Loucy (cell line): ENCODE data around the gene PCDHGA9.

Source experiments
- H2AFZ ChIP-seq: fragments of 200-600 bp; sonication (generic); 2 replicates; pipeline ENCODE4 v1.6.0; 2016; ENCODE audit warnings: antibody characterized with exemption, mild to moderate bottlenecking, low read length, moderate library complexity
- H3F3A ChIP-seq: fragments of 200-600 bp; 2 replicates; pipeline ENCODE4 v1.6.0; 2016; ENCODE audit warnings: antibody characterized with exemption, low read depth, mild to moderate bottlenecking
- H3K27me3 ChIP-seq: fragments of 200-600 bp; sonication (generic); 2 replicates; pipeline ENCODE4 v1.6.1; 2014; ENCODE audit warnings: low read length, mild to moderate bottlenecking; ENCODE audit not compliant: insufficient read depth, poor library complexity, severe bottlenecking
- H3K36me3 ChIP-seq: fragments of 200-600 bp; sonication (generic); 2 replicates; pipeline ENCODE4 v1.6.1; 2016; ENCODE audit warnings: low read length; ENCODE audit not compliant: insufficient read depth
- H3K4me1 ChIP-seq: fragments of 200-600 bp; sonication (generic); 2 replicates; pipeline ENCODE4 v1.5.1; 2014; ENCODE audit warnings: low read length, mild to moderate bottlenecking; ENCODE audit not compliant: insufficient read depth, poor library complexity, severe bottlenecking
- H3K4me2 ChIP-seq: fragments of 200-600 bp; sonication (generic); 2 replicates; pipeline ENCODE4 v1.6.0; 2014; ENCODE audit warnings: antibody characterized with exemption, low read length, low read depth, mild to moderate bottlenecking; ENCODE audit not compliant: poor library complexity, severe bottlenecking
- H3K4me3 ChIP-seq: fragments of 200-600 bp; sonication (generic); 2 replicates; pipeline ENCODE4 v1.5.1; 2014; ENCODE audit warnings: low read length, mild to moderate bottlenecking, mixed read lengths; ENCODE audit not compliant: poor library complexity, severe bottlenecking
- H3K79me2 ChIP-seq: fragments of 200-600 bp; sonication (generic); 2 replicates; pipeline ENCODE4 v1.6.1; 2014; ENCODE audit warnings: low read length; ENCODE audit not compliant: insufficient read depth
- H3K9ac ChIP-seq: fragments of 200-600 bp; sonication (generic); 2 replicates; pipeline ENCODE4 v1.6.0; 2014; ENCODE audit warnings: mild to moderate bottlenecking, low read depth, low read length, moderate library complexity; ENCODE audit not compliant: poor library complexity, severe bottlenecking
- H3K9me2 ChIP-seq: fragments of 200-600 bp; sonication (generic); replicated peaks from 2 replicates; pipeline ENCODE4 v1.6.1; 2016; ENCODE audit warnings: low read depth, low read length, mixed read lengths
- H3K9me3 ChIP-seq: fragments of 200-600 bp; sonication (generic); 2 replicates; pipeline ENCODE4 v1.6.1; 2014; ENCODE audit warnings: mild to moderate bottlenecking, antibody characterized with exemption, low read length, low read depth; ENCODE audit not compliant: insufficient read depth
- H4K20me1 ChIP-seq: fragments of 200-600 bp; sonication (generic); 2 replicates; pipeline ENCODE4 v1.6.0; 2014; ENCODE audit warnings: antibody characterized with exemption, low read length, mild to moderate bottlenecking; ENCODE audit not compliant: insufficient read depth, poor library complexity, severe bottlenecking
- EZH2phosphoT487 ChIP-seq: fragments of 200-600 bp; IDR thresholded peaks from 2 replicates; pipeline ENCODE4 v1.6.1; 2018; ENCODE audit warnings: antibody characterized with exemption, mild to moderate bottlenecking, moderate library complexity, borderline replicate concordance
- TF ChIP-seq, protein P1 (sequence below): fragments of 200-600 bp; sonication (generic); conservative IDR thresholded peaks from 2 replicates; pipeline ENCODE4 v1.5.1; 2014; ENCODE audit warnings: mild to moderate bottlenecking, antibody characterized with exemption, low read length

The PCDHGA9 gene

DNA sequence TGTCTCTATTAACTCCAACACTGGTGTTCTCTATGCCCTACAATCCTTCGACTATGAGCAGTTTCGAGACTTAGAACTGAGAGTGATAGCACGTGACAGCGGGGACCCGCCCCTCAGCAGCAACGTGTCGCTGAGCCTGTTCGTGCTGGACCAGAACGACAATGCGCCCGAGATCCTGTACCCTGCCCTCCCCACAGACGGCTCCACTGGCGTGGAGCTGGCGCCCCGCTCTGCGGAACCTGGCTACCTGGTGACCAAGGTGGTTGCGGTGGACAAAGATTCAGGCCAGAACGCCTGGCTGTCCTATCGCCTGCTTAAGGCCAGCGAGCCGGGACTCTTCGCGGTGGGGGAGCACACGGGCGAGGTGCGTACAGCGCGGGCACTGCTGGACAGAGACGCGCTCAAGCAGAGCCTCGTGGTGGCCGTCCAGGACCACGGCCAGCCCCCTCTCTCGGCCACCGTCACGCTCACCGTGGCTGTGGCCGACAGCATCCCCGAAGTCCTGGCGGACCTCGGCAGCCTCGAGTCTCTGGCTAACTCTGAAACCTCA, 20.2 kb downstream of the PCDHGA9 start:
- no peaks in the 10 kb centered on the region for H3K36me3 ChIP-seq
- TF ChIP-seq EZH2phosphoT487 = no peak
- TF ChIP-seq, protein P1, sequence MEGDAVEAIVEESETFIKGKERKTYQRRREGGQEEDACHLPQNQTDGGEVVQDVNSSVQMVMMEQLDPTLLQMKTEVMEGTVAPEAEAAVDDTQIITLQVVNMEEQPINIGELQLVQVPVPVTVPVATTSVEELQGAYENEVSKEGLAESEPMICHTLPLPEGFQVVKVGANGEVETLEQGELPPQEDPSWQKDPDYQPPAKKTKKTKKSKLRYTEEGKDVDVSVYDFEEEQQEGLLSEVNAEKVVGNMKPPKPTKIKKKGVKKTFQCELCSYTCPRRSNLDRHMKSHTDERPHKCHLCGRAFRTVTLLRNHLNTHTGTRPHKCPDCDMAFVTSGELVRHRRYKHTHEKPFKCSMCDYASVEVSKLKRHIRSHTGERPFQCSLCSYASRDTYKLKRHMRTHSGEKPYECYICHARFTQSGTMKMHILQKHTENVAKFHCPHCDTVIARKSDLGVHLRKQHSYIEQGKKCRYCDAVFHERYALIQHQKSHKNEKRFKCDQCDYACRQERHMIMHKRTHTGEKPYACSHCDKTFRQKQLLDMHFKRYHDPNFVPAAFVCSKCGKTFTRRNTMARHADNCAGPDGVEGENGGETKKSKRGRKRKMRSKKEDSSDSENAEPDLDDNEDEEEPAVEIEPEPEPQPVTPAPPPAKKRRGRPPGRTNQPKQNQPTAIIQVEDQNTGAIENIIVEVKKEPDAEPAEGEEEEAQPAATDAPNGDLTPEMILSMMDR = no peak
- H3K27me3 ChIP-seq = no peaks in the 10 kb centered on the region
- no peaks in the 10 kb centered on the region for H3K79me2 ChIP-seq
- no peak overlapping the region for H3K9ac ChIP-seq
- H3K4me2 ChIP-seq = no peak overlapping the region
- H4K20me1 ChIP-seq = no peaks in the 10 kb centered on the region
- H3F3A ChIP-seq = no peaks in the 10 kb centered on the region
- no peak overlapping the region for H2AFZ ChIP-seq
- H3K9me3 ChIP-seq = no peaks in the 10 kb centered on the region
- no peaks in the 10 kb centered on the region for H3K4me1 ChIP-seq
- no peaks in the 10 kb centered on the region for H3K9me2 ChIP-seq
- no peak overlapping the region for H3K4me3 ChIP-seq

DNA sequence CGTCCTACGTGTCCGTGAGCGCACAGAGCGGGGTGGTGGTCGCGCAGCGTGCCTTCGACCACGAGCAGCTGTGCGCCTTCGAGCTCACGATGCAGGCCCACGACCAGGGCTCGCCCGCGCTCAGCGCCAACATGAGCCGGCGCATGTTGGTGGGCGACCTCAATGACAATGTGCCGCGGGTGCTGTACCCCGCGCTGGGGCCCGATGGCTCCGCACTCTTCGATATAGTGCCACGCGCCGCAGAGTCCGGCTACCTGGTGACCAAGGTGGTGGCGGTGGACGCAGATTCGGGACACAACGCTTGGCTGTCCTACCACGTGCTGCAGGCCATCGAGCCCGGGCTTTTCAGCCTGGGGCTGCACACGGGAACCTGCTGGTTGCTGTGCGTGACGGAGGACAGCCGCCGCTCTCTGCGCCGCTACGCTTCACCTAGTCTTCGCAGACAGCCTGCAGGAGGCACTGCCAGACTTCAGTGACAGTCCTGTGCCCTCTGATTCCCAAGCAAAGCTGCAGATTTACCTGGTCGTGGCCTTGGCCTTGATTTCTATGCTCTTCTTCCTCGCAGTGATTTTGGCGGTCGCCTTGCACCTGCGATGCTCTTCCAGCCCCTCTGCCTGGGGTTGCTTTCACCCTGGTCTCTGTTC, 25.3 kb downstream of the PCDHGA9 start:
- H3K27me3 ChIP-seq = no peaks in the 10 kb centered on the region
- H3K9me2 ChIP-seq = no peaks in the 10 kb centered on the region
- no peak overlapping the region for H2AFZ ChIP-seq
- no peaks in the 10 kb centered on the region for H3K4me1 ChIP-seq
- no peaks in the 10 kb centered on the region for H3K36me3 ChIP-seq
- no peaks in the 10 kb centered on the region for H3F3A ChIP-seq
- no peaks in the 10 kb centered on the region for H3K79me2 ChIP-seq
- H3K9me3 ChIP-seq = no peaks in the 10 kb centered on the region
- H3K4me3 ChIP-seq = no peak overlapping the region
- H3K9ac ChIP-seq = no peak overlapping the region
- no peak overlapping the region for H3K4me2 ChIP-seq
- H4K20me1 ChIP-seq = no peaks in the 10 kb centered on the region
- no peak for TF ChIP-seq EZH2phosphoT487
- TF ChIP-seq, protein P1 = no peak

DNA sequence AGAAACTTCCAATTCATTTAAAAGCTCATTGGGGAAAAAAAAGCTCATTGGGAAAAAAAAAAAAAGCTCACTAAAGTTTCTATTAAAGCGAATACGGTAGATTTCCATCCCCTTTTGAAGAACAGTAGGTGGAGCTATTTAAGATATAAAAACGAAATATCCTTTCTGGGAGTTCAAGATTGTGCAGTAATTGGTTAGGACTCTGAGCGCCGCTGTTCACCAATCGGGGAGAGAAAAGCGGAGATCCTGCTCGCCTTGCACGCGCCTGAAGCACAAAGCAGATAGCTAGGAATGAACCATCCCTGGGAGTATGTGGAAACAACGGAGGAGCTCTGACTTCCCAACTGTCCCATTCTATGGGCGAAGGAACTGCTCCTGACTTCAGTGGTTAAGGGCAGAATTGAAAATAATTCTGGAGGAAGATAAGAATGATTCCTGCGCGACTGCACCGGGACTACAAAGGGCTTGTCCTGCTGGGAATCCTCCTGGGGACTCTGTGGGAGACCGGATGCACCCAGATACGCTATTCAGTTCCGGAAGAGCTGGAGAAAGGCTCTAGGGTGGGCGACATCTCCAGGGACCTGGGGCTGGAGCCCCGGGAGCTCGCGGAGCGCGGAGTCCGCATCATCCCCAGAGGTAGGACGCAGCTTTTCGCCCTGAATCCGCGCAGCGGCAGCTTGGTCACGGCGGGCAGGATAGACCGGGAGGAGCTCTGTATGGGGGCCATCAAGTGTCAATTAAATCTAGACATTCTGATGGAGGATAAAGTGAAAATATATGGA, 27.9 kb downstream of the PCDHGA9 start, which contains the start of gene PCDHGA12:
Gene PCDHGA12, plus strand, starts transcription at position 176 of the 782 bp plus-strand sequence. Its CDS starts 253 bp downstream, at position 429.
- H3K9ac ChIP-seq = no peak within 1 kb of the TSS
- no peak for TF ChIP-seq EZH2phosphoT487
- TF ChIP-seq, protein P1 = no peak; the same call in 1 of the 2 replicates
- H3K9me2 ChIP-seq = no peaks in the 10 kb centered on the region
- H3K4me2 ChIP-seq = no peak within 1 kb of the TSS
- no peaks in the 10 kb centered on the region for H4K20me1 ChIP-seq
- H3K9me3 ChIP-seq = no peaks in the 10 kb centered on the region
- no peaks in the 10 kb centered on the region for H3K36me3 ChIP-seq
- H3K79me2 ChIP-seq = no peaks in the 10 kb centered on the region
- H3K4me3 ChIP-seq = no peak within 1 kb of the TSS
- no peaks in the 10 kb centered on the region for H3F3A ChIP-seq
- no peaks in the 10 kb centered on the region for H3K27me3 ChIP-seq
- no peak within 1 kb of the TSS for H2AFZ ChIP-seq
- H3K4me1 ChIP-seq = no peaks in the 10 kb centered on the region
